Ishikawa (cell line): ENCODE data around the gene CACNA1C.

Experiments
- CEBPB ChIP-seq: IDR thresholded peaks from 2 replicates; pipeline ENCODE4 v1.6.1; 2012
- CREB1 ChIP-seq: IDR thresholded peaks from 2 replicates; pipeline ENCODE4 v1.6.1; 2012; ENCODE audit warnings: low read depth
- EGR1 ChIP-seq: IDR thresholded peaks from 2 replicates; pipeline ENCODE4 v1.6.1; 2012
- EP300 ChIP-seq: IDR thresholded peaks from 2 replicates; pipeline ENCODE4 v1.6.1; 2012; ENCODE audit warnings: borderline replicate concordance
- FOXM1 ChIP-seq: IDR thresholded peaks from 2 replicates; pipeline ENCODE4 v1.6.1; 2012; ENCODE audit warnings: low read depth, borderline replicate concordance
- NFIC ChIP-seq: IDR thresholded peaks from 2 replicates; pipeline ENCODE4 v1.6.1; 2012
- RAD21 ChIP-seq: IDR thresholded peaks from 2 replicates; pipeline ENCODE4 v1.6.1; 2012; ENCODE audit warnings: low read depth
- TAF1 ChIP-seq: IDR thresholded peaks from 2 replicates; pipeline ENCODE4 v1.6.1; 2012; ENCODE audit warnings: low read depth, mild to moderate bottlenecking
- TCF12 ChIP-seq: IDR thresholded peaks from 2 replicates; pipeline ENCODE4 v1.6.1; 2012; ENCODE audit warnings: low read depth
- TEAD4 ChIP-seq: IDR thresholded peaks from 2 replicates; pipeline ENCODE4 v1.6.1; 2012
- YY1 ChIP-seq: IDR thresholded peaks from 2 replicates; pipeline ENCODE4 v1.6.1; 2012; ENCODE audit warnings: low read depth
- ZBTB7A ChIP-seq: IDR thresholded peaks from 2 replicates; pipeline ENCODE4 v1.6.1; 2012; ENCODE audit warnings: low read depth
- TF ChIP-seq, protein P1 (sequence below): IDR thresholded peaks from 2 replicates; pipeline ENCODE4 v1.6.1; 2012
- TF ChIP-seq, protein P2 (sequence below): IDR thresholded peaks from 2 replicates; pipeline ENCODE4 v1.6.1; 2012
- TF ChIP-seq, protein P3 (sequence below): IDR thresholded peaks from 2 replicates; pipeline ENCODE4 v1.6.1; 2012; ENCODE audit warnings: low read depth, mild to moderate bottlenecking

CACNA1C gene

DNA sequence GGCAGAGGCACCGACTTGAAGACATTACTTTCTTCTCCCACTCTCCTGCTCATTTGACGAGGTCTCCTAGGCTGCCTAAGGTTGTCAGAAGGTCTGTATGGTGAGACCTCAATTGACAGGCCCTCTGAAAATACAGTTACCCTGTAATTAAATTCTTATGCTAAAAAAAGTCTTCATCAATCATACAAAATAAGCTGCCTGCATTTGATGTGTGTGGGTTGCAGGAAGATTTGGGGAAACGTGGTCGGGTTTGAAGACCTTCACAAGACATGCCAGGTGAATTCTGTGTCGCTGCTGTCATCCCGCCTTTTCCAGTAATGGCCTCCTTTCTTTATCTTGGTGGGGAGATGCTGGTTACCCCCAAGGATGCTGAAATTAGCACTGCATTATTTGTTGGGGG is 299.4 kb downstream of the CACNA1C start:
- TF ChIP-seq CREB1, result no peak
- TF ChIP-seq NFIC, result no peak
- TF ChIP-seq TEAD4, result no peak

DNA sequence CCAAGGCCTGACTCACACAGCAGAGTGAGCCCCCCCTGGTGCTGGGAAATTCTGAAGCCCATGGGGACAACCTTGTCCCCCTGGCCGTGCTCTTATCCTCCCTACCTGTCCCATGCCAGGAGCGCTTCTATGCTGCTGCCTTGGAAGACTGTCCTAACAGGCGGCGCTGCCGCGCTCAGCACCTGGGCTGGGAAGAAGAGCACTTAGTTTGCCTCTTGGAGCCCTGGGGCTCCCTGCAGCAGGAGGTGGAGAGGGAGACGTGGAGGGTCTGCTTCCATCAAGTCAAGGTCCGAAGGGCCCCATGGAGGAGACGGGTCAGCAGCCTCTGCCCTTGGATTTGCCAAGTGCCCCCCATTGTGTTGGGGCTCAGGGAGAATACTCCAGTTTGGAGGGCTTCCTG is 300.5 kb downstream of the CACNA1C start:
- TF ChIP-seq CEBPB (no peak), TAF1 (no peak), EGR1 (no peak), EP300 (no peak), TCF12 (no peak), NFIC (no peak)
- TF ChIP-seq, protein P1, sequence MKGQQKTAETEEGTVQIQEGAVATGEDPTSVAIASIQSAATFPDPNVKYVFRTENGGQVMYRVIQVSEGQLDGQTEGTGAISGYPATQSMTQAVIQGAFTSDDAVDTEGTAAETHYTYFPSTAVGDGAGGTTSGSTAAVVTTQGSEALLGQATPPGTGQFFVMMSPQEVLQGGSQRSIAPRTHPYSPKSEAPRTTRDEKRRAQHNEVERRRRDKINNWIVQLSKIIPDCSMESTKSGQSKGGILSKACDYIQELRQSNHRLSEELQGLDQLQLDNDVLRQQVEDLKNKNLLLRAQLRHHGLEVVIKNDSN, result no peak
- TF ChIP-seq, protein P2, sequence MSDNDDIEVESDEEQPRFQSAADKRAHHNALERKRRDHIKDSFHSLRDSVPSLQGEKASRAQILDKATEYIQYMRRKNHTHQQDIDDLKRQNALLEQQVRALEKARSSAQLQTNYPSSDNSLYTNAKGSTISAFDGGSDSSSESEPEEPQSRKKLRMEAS, result no peak

DNA sequence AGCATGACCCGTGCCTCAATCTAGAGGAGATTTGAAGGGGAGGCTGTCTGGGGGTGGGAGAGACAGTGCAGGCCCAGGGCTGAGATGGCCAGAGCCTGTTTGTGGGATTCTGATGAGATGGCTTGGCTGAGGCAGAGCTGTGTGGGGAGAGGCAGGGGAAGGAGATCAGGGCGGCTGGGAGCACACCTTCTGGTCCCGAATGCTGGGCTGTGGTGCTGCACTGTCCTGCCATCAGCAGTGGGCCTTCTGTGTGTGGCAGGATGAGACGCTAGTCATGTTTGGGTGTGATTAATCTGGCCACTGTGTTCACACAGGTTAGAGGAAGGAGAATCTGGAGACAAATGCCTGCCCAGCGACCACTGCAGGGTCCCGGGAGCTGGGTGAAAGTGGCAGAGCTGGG is 300.9 kb downstream of the CACNA1C start:
- TF ChIP-seq TEAD4 (no peak), YY1 (no peak), ZBTB7A (no peak), TCF12 (no peak), RAD21 (no peak), CREB1 (no peak), FOXM1 (no peak), TAF1 (no peak), CEBPB (no peak), EGR1 (no peak), NFIC (no peak), EP300 (no peak)
- TF ChIP-seq, protein P3, sequence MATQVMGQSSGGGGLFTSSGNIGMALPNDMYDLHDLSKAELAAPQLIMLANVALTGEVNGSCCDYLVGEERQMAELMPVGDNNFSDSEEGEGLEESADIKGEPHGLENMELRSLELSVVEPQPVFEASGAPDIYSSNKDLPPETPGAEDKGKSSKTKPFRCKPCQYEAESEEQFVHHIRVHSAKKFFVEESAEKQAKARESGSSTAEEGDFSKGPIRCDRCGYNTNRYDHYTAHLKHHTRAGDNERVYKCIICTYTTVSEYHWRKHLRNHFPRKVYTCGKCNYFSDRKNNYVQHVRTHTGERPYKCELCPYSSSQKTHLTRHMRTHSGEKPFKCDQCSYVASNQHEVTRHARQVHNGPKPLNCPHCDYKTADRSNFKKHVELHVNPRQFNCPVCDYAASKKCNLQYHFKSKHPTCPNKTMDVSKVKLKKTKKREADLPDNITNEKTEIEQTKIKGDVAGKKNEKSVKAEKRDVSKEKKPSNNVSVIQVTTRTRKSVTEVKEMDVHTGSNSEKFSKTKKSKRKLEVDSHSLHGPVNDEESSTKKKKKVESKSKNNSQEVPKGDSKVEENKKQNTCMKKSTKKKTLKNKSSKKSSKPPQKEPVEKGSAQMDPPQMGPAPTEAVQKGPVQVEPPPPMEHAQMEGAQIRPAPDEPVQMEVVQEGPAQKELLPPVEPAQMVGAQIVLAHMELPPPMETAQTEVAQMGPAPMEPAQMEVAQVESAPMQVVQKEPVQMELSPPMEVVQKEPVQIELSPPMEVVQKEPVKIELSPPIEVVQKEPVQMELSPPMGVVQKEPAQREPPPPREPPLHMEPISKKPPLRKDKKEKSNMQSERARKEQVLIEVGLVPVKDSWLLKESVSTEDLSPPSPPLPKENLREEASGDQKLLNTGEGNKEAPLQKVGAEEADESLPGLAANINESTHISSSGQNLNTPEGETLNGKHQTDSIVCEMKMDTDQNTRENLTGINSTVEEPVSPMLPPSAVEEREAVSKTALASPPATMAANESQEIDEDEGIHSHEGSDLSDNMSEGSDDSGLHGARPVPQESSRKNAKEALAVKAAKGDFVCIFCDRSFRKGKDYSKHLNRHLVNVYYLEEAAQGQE, result no peak
- TF ChIP-seq, protein P1, result no peak
- TF ChIP-seq, protein P2, result no peak

DNA sequence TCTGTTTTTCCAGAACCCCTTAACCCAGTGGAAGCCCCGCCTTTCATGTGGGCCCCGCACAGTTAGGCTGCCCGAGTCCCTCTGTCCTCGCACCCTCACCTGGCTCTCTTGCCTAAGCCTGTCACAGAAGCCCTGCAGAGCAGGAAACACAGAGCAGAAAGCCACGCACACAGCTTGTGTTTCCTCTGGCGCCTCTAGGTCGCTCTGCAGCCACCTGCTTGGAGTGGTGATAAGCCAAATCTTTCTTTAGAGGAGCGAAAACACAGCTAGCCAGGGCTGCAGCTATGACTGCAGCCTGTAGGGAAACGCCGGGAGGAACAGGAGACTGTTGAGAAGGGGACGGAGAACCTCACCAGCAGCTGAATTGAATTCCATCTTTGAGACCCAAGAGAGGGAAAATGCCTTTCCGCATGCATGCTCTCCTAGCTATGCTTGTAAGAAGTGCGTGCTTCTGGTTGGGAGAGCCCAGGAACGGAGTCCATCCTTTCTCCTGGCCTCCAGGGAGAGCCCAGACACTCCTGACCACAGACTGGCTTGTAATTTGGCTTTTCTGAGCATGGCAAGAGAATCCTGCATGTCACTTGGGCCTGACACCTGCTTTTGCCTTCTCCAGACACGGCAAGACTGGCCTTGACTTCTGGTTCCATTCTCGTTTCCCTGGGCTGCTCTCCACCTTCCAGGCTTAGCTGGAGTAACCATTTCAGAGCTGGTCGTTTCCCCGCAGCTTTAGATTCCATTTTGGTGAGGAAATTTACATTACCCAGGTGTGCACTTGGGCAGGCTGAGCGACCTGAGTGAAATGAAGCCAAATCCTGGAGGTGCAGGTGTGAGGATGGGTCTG is 301.6 kb downstream of the CACNA1C start:
- TF ChIP-seq ZBTB7A (no peak), NFIC (no peak), TCF12 (no peak), CEBPB (no peak), RAD21 (no peak), FOXM1 (no peak), TAF1 (no peak), YY1 (no peak), EP300 (no peak), CREB1 (no peak), EGR1 (no peak), TEAD4 (no peak)
- TF ChIP-seq, protein P3, result no peak
- TF ChIP-seq, protein P1, result no peak
- TF ChIP-seq, protein P2, result no peak

DNA sequence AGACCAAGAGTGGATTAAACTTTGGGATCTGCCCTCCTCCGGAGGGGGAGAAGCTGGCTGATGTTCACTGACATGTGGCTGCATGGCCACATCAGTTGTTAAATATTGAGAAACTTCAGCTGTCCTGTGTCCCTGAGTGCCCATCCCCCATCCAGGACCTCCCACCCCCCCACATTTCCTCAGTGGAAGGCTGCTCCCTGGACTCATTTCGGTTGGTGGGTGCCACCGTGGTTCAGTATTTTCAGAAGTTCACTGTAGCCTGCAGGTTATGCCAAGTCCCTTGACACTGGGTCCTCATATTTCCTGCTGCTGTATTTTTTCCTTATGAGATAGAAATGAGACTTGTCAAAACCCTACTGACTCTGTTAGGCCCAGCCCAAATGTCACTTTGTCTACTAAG is 302.4 kb downstream of the CACNA1C start:
- TF ChIP-seq RAD21, result no peak

DNA sequence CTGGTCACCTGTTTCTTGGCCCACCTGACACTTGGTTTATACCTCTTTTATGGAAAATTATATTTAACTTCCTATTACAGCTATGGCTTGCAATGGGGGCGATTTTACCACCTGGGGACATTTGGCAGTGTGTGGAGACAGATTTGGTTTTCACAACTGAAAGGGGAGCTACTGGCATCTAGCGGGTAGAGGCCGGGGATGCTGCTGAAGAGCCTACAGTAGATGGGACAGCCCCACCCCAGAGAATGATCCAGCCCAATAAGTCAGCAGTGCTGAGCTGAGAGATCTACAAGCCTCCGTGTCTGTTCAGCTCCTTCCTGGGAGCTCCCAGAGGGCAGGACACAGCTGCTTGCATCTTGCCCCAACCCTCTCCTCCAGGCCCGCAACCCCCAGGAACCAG is 302.8 kb downstream of the CACNA1C start:
- TF ChIP-seq, protein P2, result no peak
- TF ChIP-seq, protein P3, result no peak
- TF ChIP-seq TAF1, result no peak
- no peak for TF ChIP-seq TEAD4
- TF ChIP-seq EGR1, result no peak
- no peak for TF ChIP-seq RAD21
- TF ChIP-seq, protein P1, result no peak
